Esophagus mucosa (tissue), 1 donor: ENCODE results near the gene DCLRE1A. TPM values are rescaled to one million over a fixed set of nuclear protein-coding genes. Genes with fewer than 3 reads are reported as not detected.
A peak's percentile ranks its signal among the peaks of the same experiment; 100 is the strongest.

Source experiments
- ATAC-seq: fragments of 200-7000 bp; cut with Tn5 transposase; one replicate; pipeline ENCODE4 v1.9.1; 2020
- total RNA-seq: library from RNA; stranded (reverse); gene quantifications from one replicate; pipeline ENCODE4 v1.2.4, GENCODE V29; 2023
- donor health status: DM: yes; HTN: yes; CAD: no.

Gene DCLRE1A
- 3.7 TPM for total RNA-seq

GRCh38 chr10:113854013-113854760 is at the start of gene DCLRE1A, which contains the start of gene NHLRC2:
Gene DCLRE1A (minus strand): TSS chr10:113854082. CDS start chr10:113853182, 900 bp downstream.
Gene NHLRC2 (plus strand): TSS chr10:113854661. CDS start chr10:113854873, 212 bp downstream.
- ATAC-seq, result peak; percentile 71

GRCh38 chr10:113899952-113900598 is 46.2 kb upstream of the DCLRE1A start:
- ATAC-seq, result no peak

- peak; percentile 62 for ATAC-seq
These were observed 44.1 kb upstream of the DCLRE1A start for GRCh38 chr10:113897693-113898618.

- peak; percentile 51 for ATAC-seq
These were observed 41.1 kb upstream of the DCLRE1A start for GRCh38 chr10:113895018-113895417.

- ATAC-seq, result no peak
These were observed 40.7 kb upstream of the DCLRE1A start for GRCh38 chr10:113894581-113894980.

- no peak for ATAC-seq
These were observed 39.7 kb upstream of the DCLRE1A start for GRCh38 chr10:113893570-113893969.

GRCh38 chr10:113891476-113891875 is 37.6 kb upstream of the DCLRE1A start:
- ATAC-seq, result no peak

GRCh38 chr10:113890769-113891168 is 36.9 kb upstream of the DCLRE1A start:
- no peak for ATAC-seq

- ATAC-seq, result no peak
These were observed 36.0 kb upstream of the DCLRE1A start for GRCh38 chr10:113889911-113890310.

GRCh38 chr10:113882240-113882639 is 28.4 kb upstream of the DCLRE1A start:
- ATAC-seq, result no peak

- ATAC-seq, result no peak
These were observed 26.4 kb upstream of the DCLRE1A start for GRCh38 chr10:113880236-113880635.

- ATAC-seq, result no peak
These were observed 25.8 kb upstream of the DCLRE1A start for GRCh38 chr10:113879691-113880090.

- no peak for ATAC-seq
These were observed 22.6 kb upstream of the DCLRE1A start for GRCh38 chr10:113876461-113876860.

- ATAC-seq, result no peak
These were observed 21.3 kb upstream of the DCLRE1A start for GRCh38 chr10:113875212-113875611.

GRCh38 chr10:113872139-113873030 is 18.5 kb upstream of the DCLRE1A start:
- no peak for ATAC-seq

GRCh38 chr10:113869789-113870188 is 15.9 kb upstream of the DCLRE1A start:
- ATAC-seq, result no peak

- ATAC-seq, result no peak
These were observed 14.0 kb upstream of the DCLRE1A start for GRCh38 chr10:113867904-113868303.

- no peak for ATAC-seq
These were observed 12.9 kb upstream of the DCLRE1A start for GRCh38 chr10:113866551-113867394.

GRCh38 chr10:113865901-113866300 is 12.0 kb upstream of the DCLRE1A start:
- ATAC-seq, result no peak

GRCh38 chr10:113859261-113859660 is 5.4 kb upstream of the DCLRE1A start:
- no peak for ATAC-seq

- ATAC-seq, result no peak
These were observed 4.7 kb upstream of the DCLRE1A start for GRCh38 chr10:113858541-113858940.
